BJ (cell line): ENCODE data around the gene NUAK2. TPM values are rescaled to one million over a fixed set of nuclear protein-coding genes. Genes with fewer than 3 reads are reported as not detected.

Experiments used
- CTCF ChIA-PET: fragments of 350-600 bp; formaldehyde crosslinking; extraction: SDS; loops from one replicate; lab custom pipeline; 2021; ENCODE audit warnings: antibody characterized with exemption, inconsistent platforms; lab: Yijun Ruan, JAX
- POLR2A ChIA-PET: fragments of 300-600 bp; sonication (Branson Sonifier 250); formaldehyde crosslinking; extraction: SDS; loops from one replicate; lab custom pipeline; 2021; ENCODE audit warnings: antibody characterized with exemption; lab: Charles Lee
- DNase-seq: peaks from one replicate; pipeline ENCODE4 v3.0.0-alpha.2; 2011; ENCODE audit warnings: low read depth
- H3K27me3 ChIP-seq: 2 replicates; pipeline ENCODE4 v1.6.0; 2011; ENCODE audit warnings: low read length; ENCODE audit not compliant: control insufficient read depth, insufficient read depth
- H3K36me3 ChIP-seq: 2 replicates; pipeline ENCODE4 v1.5.1; 2011; ENCODE audit warnings: low read length; ENCODE audit not compliant: control insufficient read depth, insufficient read depth
- H3K4me3 ChIP-seq: 2 replicates; pipeline ENCODE4 v1.5.1; 2011; ENCODE audit warnings: low read depth, mild to moderate bottlenecking, control low read depth, low read length
- CTCF ChIP-seq: IDR thresholded peaks from 2 replicates; pipeline ENCODE4 v1.5.1; 2011; ENCODE audit warnings: low read depth, mild to moderate bottlenecking, control low read depth, inconsistent platforms, low read length, moderate library complexity; ENCODE audit not compliant: insufficient read depth
- polyA plus RNA-seq: library from polyadenylated mRNA; depleted of rRNA; stranded (reverse); fragments of >200 nt; gene quantifications from 2 replicates; pipeline ENCODE4 v1.2.3, GENCODE V29; 2011

The NUAK2 gene
- polyA plus RNA-seq, 1 experiment: 5.8 TPM

- Histone ChIP-seq H3K27me3 (no peaks in the 10 kb centered on the region), H3K4me3 (no peak overlapping the region), H3K36me3 (no peaks in the 10 kb centered on the region)
- no peak for TF ChIP-seq CTCF
- DNase-seq: no peak
- POLR2A ChIA-PET: no interaction called here
- CTCF ChIA-PET: interaction anchor here (0.7 to 11.8 kb wide), 7 partner anchors 9 to 209 kb away, joined by 3 to 679 read pairs (median 24); partner anchors contain the start of gene NUAK2
Observed at GRCh38 chr1:205275916-205276688, 45.4 kb downstream of the NUAK2 start.

GRCh38 chr1:205275133-205275532 lies 46.4 kb downstream of the NUAK2 start:
- DNase-seq: no peak
- POLR2A ChIA-PET: no interaction called here

GRCh38 chr1:205274041-205274691 lies 47.4 kb downstream of the NUAK2 start:
- DNase-seq: no peak
- Histone ChIP-seq H3K4me3 (no peak overlapping the region), H3K36me3 (no peaks in the 10 kb centered on the region; the same call in 1 of the 2 replicates), H3K27me3 (no peaks in the 10 kb centered on the region)
- TF ChIP-seq CTCF: no peak
- CTCF ChIA-PET: interaction anchor here (0.6 to 11.8 kb wide), 30 partner anchors 9 to 857 kb away, joined by 3 to 679 read pairs (median 6); partner anchors contain the start of genes KLHDC8A, NUAK2 and TMCC2
- POLR2A ChIA-PET: interaction anchor here (1.0 kb wide), 1 partner anchor 51 kb away, joined by 5 read pairs; no protein-coding TSS in a partner anchor

More at GRCh38 chr1:205275133-205275532, 46.4 kb downstream of the NUAK2 start:
- Histone ChIP-seq H3K4me3 (no peak overlapping the region), H3K36me3 (no peaks in the 10 kb centered on the region), H3K27me3 (no peaks in the 10 kb centered on the region)
- TF ChIP-seq CTCF: no peak
- CTCF ChIA-PET: interaction anchor here (1.0 to 11.8 kb wide), 6 partner anchors 10 to 210 kb away, joined by 3 to 679 read pairs (median 38); partner anchors contain the start of gene NUAK2

- TF ChIP-seq CTCF: peak; percentile 98
- POLR2A ChIA-PET: interaction anchor here (0.6 to 1.0 kb wide), 2 partner anchors 51 to 52 kb away, joined by 3 to 5 read pairs; no protein-coding TSS in a partner anchor
- no peaks in the 10 kb centered on the region for H3K27me3 ChIP-seq
- H3K36me3 ChIP-seq: no peaks in the 10 kb centered on the region; the same call in 1 of the 2 replicates
- H3K4me3 ChIP-seq: no peak overlapping the region
- CTCF ChIA-PET: interaction anchor here (0.6 to 11.8 kb wide), 32 partner anchors 8 to 856 kb away, joined by 3 to 679 read pairs (median 4); partner anchors contain the start of genes KLHDC8A, NUAK2 and TMCC2
- no peak for DNase-seq
Observed at GRCh38 chr1:205273551-205273982, 48.0 kb downstream of the NUAK2 start.
